SIG-M5 treated with dmso at 0.1 percent for 504 hours (cell line): ENCODE results near the gene DGKI.

Experiments used
- DNase-seq: peaks from one replicate; lab custom pipeline; 2025; ENCODE audit not compliant: unreplicated experiment; lab: John Stamatoyannopoulos, UW

The DGKI gene

GRCh38 chr7:137692399-137692798, 154.4 kb downstream of the DGKI start:
- no peak for DNase-seq

- no peak for DNase-seq
These were observed 155.2 kb downstream of the DGKI start for GRCh38 chr7:137691566-137691965.

- DNase-seq = no peak
These were observed 156.1 kb downstream of the DGKI start for GRCh38 chr7:137690635-137691034.

- no peak for DNase-seq
These were observed 157.0 kb downstream of the DGKI start for GRCh38 chr7:137689761-137690160.

- DNase-seq = no peak
These were observed 159.1 kb downstream of the DGKI start for GRCh38 chr7:137687556-137688265.

GRCh38 chr7:137685433-137686164, 161.2 kb downstream of the DGKI start:
- no peak for DNase-seq

GRCh38 chr7:137684776-137685175, 162.0 kb downstream of the DGKI start:
- DNase-seq = no peak

- DNase-seq = no peak
These were observed 162.5 kb downstream of the DGKI start for GRCh38 chr7:137684316-137684715.

- DNase-seq = no peak
These were observed 164.2 kb downstream of the DGKI start for GRCh38 chr7:137682596-137682995.

- no peak for DNase-seq
These were observed 164.9 kb downstream of the DGKI start for GRCh38 chr7:137681657-137682562.

GRCh38 chr7:137674551-137675409, 172.0 kb downstream of the DGKI start:
- no peak for DNase-seq

GRCh38 chr7:137674048-137674447, 172.7 kb downstream of the DGKI start:
- peak; percentile 6 for DNase-seq

- DNase-seq = no peak
These were observed 174.9 kb downstream of the DGKI start for GRCh38 chr7:137671920-137672319.

- no peak for DNase-seq
These were observed 176.3 kb downstream of the DGKI start for GRCh38 chr7:137670222-137671064.

GRCh38 chr7:137669706-137670105, 177.1 kb downstream of the DGKI start:
- no peak for DNase-seq

GRCh38 chr7:137668404-137668803, 178.4 kb downstream of the DGKI start:
- no peak for DNase-seq

- no peak for DNase-seq
These were observed 179.0 kb downstream of the DGKI start for GRCh38 chr7:137667633-137668387.

- no peak for DNase-seq
These were observed 181.9 kb downstream of the DGKI start for GRCh38 chr7:137664846-137665245.

- no peak for DNase-seq
These were observed 185.1 kb downstream of the DGKI start for GRCh38 chr7:137661634-137662033.
